HepG2 (cell line): ENCODE data around the gene INPP1. TPM values are rescaled to one million over a fixed set of nuclear protein-coding genes. Genes with fewer than 3 reads are reported as not detected.

Experiments
- BHLHE40 ChIP-seq: IDR thresholded peaks from 2 replicates; pipeline ENCODE4 v1.6.1; 2011; ENCODE audit warnings: low read length, improper control_type of control experiment
- DPF2 ChIP-seq: sonication (generic); formaldehyde crosslinking; IDR thresholded peaks from 2 replicates; pipeline ENCODE4 v1.4.0; 2020; ENCODE audit warnings: mild to moderate bottlenecking, low read depth, missing genetic modification reagents, borderline replicate concordance
- FOXA1 ChIP-seq, 2 experiments: fragments of 450-650 bp in 1 of 2; sonication (generic) in 1 of 2; formaldehyde crosslinking in 1 of 2; IDR thresholded peaks; 2 replicates each; pipeline versions ENCODE4 v1.4.0 to v1.6.1; 2016 to 2020; ENCODE audit warnings: missing genetic modification reagents in 1 of 2
- HNRNPH1 ChIP-seq: fragments of 200-400 bp; formaldehyde crosslinking; optimal IDR thresholded peaks from 2 replicates; pipeline ENCODE3; 2017; ENCODE audit warnings: mild to moderate bottlenecking, low read depth, low read length
- HNRNPUL1 ChIP-seq: fragments of 200-400 bp; formaldehyde crosslinking; IDR thresholded peaks from 2 replicates; pipeline ENCODE4 v1.6.1; 2017; ENCODE audit warnings: low read depth, mild to moderate bottlenecking, low read length, moderate library complexity
- ISL2 ChIP-seq: sonication (generic); formaldehyde crosslinking; IDR thresholded peaks from 2 replicates; pipeline ENCODE4 v1.5.0; 2020; ENCODE audit warnings: missing genetic modification reagents
- NFKBIZ ChIP-seq: IDR thresholded peaks from 2 replicates; pipeline ENCODE4 v1.6.1; 2018; ENCODE audit warnings: missing genetic modification reagents, missing compliant biosample characterization
- ONECUT2 ChIP-seq: sonication (generic); formaldehyde crosslinking; IDR thresholded peaks from 2 replicates; pipeline ENCODE4 v1.4.0; 2020; ENCODE audit warnings: missing genetic modification reagents
- RFX3 ChIP-seq: IDR thresholded peaks from 2 replicates; pipeline ENCODE4 v1.6.1; 2016; ENCODE audit warnings: missing biosample characterization, missing genetic modification reagents
- SIX1 ChIP-seq: sonication (generic); formaldehyde crosslinking; IDR thresholded peaks from 2 replicates; pipeline ENCODE4 v1.4.0; 2020; ENCODE audit warnings: missing genetic modification reagents, borderline replicate concordance
- TCF12 ChIP-seq, 2 experiments: fragments of 450-650 bp in 1 of 2; sonication (generic) in 1 of 2; formaldehyde crosslinking in 1 of 2; IDR thresholded peaks; 2 replicates each; pipeline versions ENCODE4 v1.6.1 to v1.8.0; 2017 to 2022; ENCODE audit warnings: antibody characterized with exemption in 1 of 2, mild to moderate bottlenecking in 1 of 2, missing genetic modification reagents in 1 of 2, moderate library complexity in 1 of 2
- ZBTB42 ChIP-seq: sonication (generic); formaldehyde crosslinking; IDR thresholded peaks from 2 replicates; pipeline ENCODE4 v1.5.0; 2020; ENCODE audit warnings: mild to moderate bottlenecking, missing genetic modification reagents
- ZNF350 ChIP-seq: sonication (generic); formaldehyde crosslinking; IDR thresholded peaks from 2 replicates; pipeline ENCODE4 v1.4.0; 2020; ENCODE audit warnings: mild to moderate bottlenecking, low read depth, missing genetic modification reagents, borderline replicate concordance
- ZNF557 ChIP-seq: sonication (generic); formaldehyde crosslinking; IDR thresholded peaks from 2 replicates; pipeline ENCODE4 v1.4.0; 2020; ENCODE audit warnings: missing genetic modification reagents
- ZNF749 ChIP-seq: sonication (generic); formaldehyde crosslinking; IDR thresholded peaks from 2 replicates; pipeline ENCODE4 v1.8.0; 2022; ENCODE audit warnings: mild to moderate bottlenecking, missing genetic modification reagents, moderate library complexity, borderline replicate concordance
- ZSCAN20 ChIP-seq: sonication (generic); formaldehyde crosslinking; IDR thresholded peaks from 2 replicates; pipeline ENCODE4 v1.4.0; 2020; ENCODE audit warnings: missing genetic modification reagents, mild to moderate bottlenecking, borderline replicate concordance
- ZSCAN31 ChIP-seq: sonication (generic); formaldehyde crosslinking; IDR thresholded peaks from 2 replicates; pipeline ENCODE4 v1.5.0; 2020; ENCODE audit warnings: low read depth, mild to moderate bottlenecking, missing genetic modification reagents
- polyA plus RNA-seq, 8 experiments: library from polyadenylated mRNA; depleted of rRNA in 3 of 8; stranded (reverse) in 7 of 8; unstranded in 1 of 8; fragments of >200 nt; fragmentation: Illumina TruSeq in 4 of 8; extraction: Trizol in 4 of 8; gene quantifications; 2 replicates each; pipeline versions ENCODE4 v1.2.1 to v1.2.3, GENCODE V29; 2011 to 2016; ENCODE audit warnings: low read depth in 4 of 8, missing spikeins in 1 of 8, mixed read lengths in 1 of 8; ENCODE audit not compliant: insufficient read depth in 1 of 8
- total RNA-seq, 5 experiments: library from RNA; depleted of rRNA; stranded (reverse); fragments of >200 nt; fragmentation: Illumina TruSeq; extraction: Trizol; gene quantifications; 2 replicates each; pipeline ENCODE4 v1.2.3, GENCODE V29; 2016; ENCODE audit warnings: low read depth in 1 of 5
- TF ChIP-seq, protein P1 (sequence below): sonication (generic); formaldehyde crosslinking; IDR thresholded peaks from 2 replicates; pipeline ENCODE4 v1.5.1; 2020; ENCODE audit warnings: missing genetic modification reagents, mild to moderate bottlenecking, borderline replicate concordance
- TF ChIP-seq, protein P2 (sequence below): sonication (generic); formaldehyde crosslinking; IDR thresholded peaks from 2 replicates; pipeline ENCODE4 v1.9.0; 2022; ENCODE audit warnings: missing genetic modification reagents, mild to moderate bottlenecking, borderline replicate concordance
- TF ChIP-seq, protein P3 (sequence below), 2 experiments: IDR thresholded peaks; 2 replicates each; pipeline ENCODE4 v1.6.1; 2011 to 2012; ENCODE audit warnings: low read length in 2 of 2, borderline replicate concordance in 1 of 2, low read depth in 1 of 2, mild to moderate bottlenecking in 1 of 2, moderate library complexity in 1 of 2
- TF ChIP-seq, protein P4 (sequence below): sonication (generic); formaldehyde crosslinking; IDR thresholded peaks from 2 replicates; pipeline ENCODE4 v1.4.0; 2020; ENCODE audit warnings: missing genetic modification reagents; ENCODE audit errors: not compliant biosample characterization

INPP1 gene
- total and polyA plus RNA-seq, 2 of the 13 experiments (the other 11 are each of a cell fraction or from before 2014, with no cell fraction given): 10.0 to 13.3 TPM

DNA sequence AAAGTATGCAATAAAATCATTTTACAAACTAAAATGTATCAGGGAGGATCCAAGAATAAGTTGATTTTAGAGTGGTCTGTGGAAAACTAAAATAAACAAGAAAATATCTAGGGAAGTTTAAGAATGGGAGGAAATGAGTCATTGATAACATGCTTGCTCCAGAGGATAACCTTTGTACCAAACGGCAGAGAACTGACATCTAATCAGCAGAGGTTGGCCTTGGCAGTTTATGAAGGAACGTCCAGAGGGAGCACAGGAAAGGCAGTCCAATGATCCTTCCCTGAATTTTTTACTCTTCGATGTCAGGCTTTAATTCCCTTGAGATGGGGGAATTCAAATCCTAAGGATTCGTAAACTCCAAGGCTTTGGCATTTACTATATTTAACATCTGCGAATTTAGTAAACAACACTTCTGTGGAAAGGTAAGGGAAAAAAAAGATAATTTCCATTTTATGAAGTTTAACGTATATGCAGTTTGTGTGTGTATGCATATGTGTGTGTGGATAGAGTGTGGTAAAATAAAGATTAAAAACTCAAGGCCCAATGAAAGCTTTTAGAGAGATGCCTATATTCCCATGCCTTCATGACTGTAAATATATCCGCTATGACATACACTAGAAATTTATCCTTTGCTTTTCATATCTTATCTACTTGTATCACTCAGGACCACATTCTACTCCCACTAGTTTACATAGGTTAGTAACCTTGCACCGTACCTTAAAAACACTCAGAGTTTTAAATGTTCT lies 8.7 kb upstream of the INPP1 start (continued):
- TF ChIP-seq, protein P1, sequence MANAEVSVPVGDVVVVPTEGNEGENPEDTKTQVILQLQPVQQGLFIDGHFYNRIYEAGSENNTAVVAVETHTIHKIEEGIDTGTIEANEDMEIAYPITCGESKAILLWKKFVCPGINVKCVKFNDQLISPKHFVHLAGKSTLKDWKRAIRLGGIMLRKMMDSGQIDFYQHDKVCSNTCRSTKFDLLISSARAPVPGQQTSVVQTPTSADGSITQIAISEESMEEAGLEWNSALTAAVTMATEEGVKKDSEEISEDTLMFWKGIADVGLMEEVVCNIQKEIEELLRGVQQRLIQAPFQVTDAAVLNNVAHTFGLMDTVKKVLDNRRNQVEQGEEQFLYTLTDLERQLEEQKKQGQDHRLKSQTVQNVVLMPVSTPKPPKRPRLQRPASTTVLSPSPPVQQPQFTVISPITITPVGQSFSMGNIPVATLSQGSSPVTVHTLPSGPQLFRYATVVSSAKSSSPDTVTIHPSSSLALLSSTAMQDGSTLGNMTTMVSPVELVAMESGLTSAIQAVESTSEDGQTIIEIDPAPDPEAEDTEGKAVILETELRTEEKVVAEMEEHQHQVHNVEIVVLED (CRISPR knock-in tag): no peak
- TF ChIP-seq HNRNPUL1 (peak; percentile 48; the same call in 1 of the 2 replicates), TCF12 (IDR thresholded peaks at IDR 0.05) (no peak), TCF12 (CRISPR knock-in tag; IDR thresholded peaks at IDR 0.05) (no peak), ZSCAN31 (CRISPR knock-in tag) (peak; percentile 57; the same call in 1 of the 2 replicates), ZBTB42 (CRISPR knock-in tag) (no peak), ZNF749 (CRISPR knock-in tag) (0 out of 2 replicates have a peak, but pooled peaks have one; percentile 37), HNRNPH1 (no peak), ISL2 (peak; percentile 88), ZSCAN20 (CRISPR knock-in tag) (no peak), DPF2 (CRISPR knock-in tag) (peak; percentile 73; the same call in 1 of the 2 replicates), NFKBIZ (CRISPR knock-in tag) (0 out of 2 replicates have a peak, but pooled peaks have one; percentile 76), RFX3 (CRISPR knock-in tag) (no peak), ZNF350 (CRISPR knock-in tag) (no peak), ZNF557 (CRISPR knock-in tag) (no peak), FOXA1 (IDR thresholded peaks at IDR 0.05) (no peak), FOXA1 (CRISPR knock-in tag; IDR thresholded peaks at IDR 0.05) (peak; percentile 77), SIX1 (CRISPR knock-in tag) (peak; percentile 66; the same call in 1 of the 2 replicates), BHLHE40 (no peak), ONECUT2 (CRISPR knock-in tag) (no peak)
- TF ChIP-seq, protein P2, sequence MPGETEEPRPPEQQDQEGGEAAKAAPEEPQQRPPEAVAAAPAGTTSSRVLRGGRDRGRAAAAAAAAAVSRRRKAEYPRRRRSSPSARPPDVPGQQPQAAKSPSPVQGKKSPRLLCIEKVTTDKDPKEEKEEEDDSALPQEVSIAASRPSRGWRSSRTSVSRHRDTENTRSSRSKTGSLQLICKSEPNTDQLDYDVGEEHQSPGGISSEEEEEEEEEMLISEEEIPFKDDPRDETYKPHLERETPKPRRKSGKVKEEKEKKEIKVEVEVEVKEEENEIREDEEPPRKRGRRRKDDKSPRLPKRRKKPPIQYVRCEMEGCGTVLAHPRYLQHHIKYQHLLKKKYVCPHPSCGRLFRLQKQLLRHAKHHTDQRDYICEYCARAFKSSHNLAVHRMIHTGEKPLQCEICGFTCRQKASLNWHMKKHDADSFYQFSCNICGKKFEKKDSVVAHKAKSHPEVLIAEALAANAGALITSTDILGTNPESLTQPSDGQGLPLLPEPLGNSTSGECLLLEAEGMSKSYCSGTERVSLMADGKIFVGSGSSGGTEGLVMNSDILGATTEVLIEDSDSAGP: no peak
- TF ChIP-seq, protein P3, sequence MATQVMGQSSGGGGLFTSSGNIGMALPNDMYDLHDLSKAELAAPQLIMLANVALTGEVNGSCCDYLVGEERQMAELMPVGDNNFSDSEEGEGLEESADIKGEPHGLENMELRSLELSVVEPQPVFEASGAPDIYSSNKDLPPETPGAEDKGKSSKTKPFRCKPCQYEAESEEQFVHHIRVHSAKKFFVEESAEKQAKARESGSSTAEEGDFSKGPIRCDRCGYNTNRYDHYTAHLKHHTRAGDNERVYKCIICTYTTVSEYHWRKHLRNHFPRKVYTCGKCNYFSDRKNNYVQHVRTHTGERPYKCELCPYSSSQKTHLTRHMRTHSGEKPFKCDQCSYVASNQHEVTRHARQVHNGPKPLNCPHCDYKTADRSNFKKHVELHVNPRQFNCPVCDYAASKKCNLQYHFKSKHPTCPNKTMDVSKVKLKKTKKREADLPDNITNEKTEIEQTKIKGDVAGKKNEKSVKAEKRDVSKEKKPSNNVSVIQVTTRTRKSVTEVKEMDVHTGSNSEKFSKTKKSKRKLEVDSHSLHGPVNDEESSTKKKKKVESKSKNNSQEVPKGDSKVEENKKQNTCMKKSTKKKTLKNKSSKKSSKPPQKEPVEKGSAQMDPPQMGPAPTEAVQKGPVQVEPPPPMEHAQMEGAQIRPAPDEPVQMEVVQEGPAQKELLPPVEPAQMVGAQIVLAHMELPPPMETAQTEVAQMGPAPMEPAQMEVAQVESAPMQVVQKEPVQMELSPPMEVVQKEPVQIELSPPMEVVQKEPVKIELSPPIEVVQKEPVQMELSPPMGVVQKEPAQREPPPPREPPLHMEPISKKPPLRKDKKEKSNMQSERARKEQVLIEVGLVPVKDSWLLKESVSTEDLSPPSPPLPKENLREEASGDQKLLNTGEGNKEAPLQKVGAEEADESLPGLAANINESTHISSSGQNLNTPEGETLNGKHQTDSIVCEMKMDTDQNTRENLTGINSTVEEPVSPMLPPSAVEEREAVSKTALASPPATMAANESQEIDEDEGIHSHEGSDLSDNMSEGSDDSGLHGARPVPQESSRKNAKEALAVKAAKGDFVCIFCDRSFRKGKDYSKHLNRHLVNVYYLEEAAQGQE (IDR thresholded peaks at IDR 0.05; ENCODE audit: borderline replicate concordance in 1 of 2, low read depth in 1 of 2, low read length in 2 of 2): peak in 1 of 2 experiments; percentile 63; a peak in 1 of 4 replicates
- TF ChIP-seq, protein P4, sequence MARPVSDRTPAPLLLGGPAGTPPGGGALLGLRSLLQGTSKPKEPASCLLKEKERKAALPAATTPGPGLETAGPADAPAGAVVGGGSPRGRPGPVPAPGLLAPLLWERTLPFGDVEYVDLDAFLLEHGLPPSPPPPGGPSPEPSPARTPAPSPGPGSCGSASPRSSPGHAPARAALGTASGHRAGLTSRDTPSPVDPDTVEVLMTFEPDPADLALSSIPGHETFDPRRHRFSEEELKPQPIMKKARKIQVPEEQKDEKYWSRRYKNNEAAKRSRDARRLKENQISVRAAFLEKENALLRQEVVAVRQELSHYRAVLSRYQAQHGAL (CRISPR knock-in tag): no peak
